ENCODE results near the gene MYRF.

Gene MYRF

DNA sequence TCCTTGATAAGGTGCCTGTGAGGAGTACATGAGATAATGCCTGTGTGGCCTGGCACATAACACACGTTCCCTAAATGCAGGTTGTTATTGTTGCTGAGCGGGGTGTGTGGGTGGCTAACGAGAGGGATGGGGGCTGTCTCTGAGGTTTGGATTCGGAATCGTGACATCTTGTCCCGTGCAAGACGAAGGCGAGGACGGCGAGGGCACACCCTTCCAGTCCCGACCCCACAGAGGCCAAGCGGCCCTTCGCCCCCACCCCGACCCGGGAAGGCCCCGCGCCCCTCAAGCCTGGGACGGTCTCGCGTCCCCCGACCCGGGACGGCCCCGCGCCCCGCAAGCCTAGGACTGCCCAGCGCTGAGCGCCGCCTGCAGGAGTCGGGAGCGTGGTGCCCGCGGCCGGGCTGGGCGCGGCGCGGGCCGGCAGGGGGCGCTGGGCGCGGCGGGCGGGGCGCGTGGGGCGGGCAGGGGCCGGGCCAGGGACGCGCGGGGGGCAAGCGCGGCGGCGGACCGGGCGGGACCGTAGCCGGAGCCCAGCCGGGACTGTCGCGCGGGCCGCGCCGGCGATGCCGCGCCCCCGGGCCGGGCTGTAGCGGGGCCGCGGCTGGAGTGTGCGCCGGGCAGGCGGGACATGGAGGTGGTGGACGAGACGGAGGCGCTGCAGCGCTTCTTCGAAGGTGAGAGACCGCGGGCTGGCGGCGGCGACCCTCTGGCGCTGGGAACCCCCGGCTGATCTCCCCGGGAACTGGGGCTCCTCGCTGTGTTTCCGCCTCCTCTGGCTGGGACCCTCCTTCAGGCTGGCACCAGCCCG lies at the start of gene MYRF:
Gene MYRF (plus strand): TSS at position 520 of the 808 bp plus-strand sequence. CDS start 109 bp downstream, at position 629.
- Histone ChIP-seq H4K20me1 (ENCODE audit: control insufficient read depth, insufficient read depth, low read depth, low read length) (no peaks in the 10 kb centered on the region), H3K9me3 (ENCODE audit: control insufficient read depth, insufficient read depth, low read length) (no peaks in the 10 kb centered on the region), H3K4me2 (ENCODE audit: low read length) (no peak within 1 kb of the TSS), H3K4me3 (ENCODE audit: low read length) (no peak within 1 kb of the TSS), H3F3A (ENCODE audit: control insufficient read depth, insufficient read depth) (no peaks in the 10 kb centered on the region), H3K36me3 (ENCODE audit: control insufficient read depth, low read length) (no peaks in the 10 kb centered on the region), H3K27me3 (ENCODE audit: control insufficient read depth, low read length) (peaks cover 39% of the 10 kb centered on the region), H3K4me1 (ENCODE audit: control insufficient read depth, low read length) (no peaks in the 10 kb centered on the region), H3K27ac (ENCODE audit: low read depth, low read length) (no peak within 1 kb of the TSS), H3K9me2 (replicated peaks; ENCODE audit: control insufficient read depth, low read length) (no peaks in the 10 kb centered on the region), H3K79me2 (ENCODE audit: control insufficient read depth, low read length) (no peaks in the 10 kb centered on the region)
- TF ChIP-seq, protein P1, sequence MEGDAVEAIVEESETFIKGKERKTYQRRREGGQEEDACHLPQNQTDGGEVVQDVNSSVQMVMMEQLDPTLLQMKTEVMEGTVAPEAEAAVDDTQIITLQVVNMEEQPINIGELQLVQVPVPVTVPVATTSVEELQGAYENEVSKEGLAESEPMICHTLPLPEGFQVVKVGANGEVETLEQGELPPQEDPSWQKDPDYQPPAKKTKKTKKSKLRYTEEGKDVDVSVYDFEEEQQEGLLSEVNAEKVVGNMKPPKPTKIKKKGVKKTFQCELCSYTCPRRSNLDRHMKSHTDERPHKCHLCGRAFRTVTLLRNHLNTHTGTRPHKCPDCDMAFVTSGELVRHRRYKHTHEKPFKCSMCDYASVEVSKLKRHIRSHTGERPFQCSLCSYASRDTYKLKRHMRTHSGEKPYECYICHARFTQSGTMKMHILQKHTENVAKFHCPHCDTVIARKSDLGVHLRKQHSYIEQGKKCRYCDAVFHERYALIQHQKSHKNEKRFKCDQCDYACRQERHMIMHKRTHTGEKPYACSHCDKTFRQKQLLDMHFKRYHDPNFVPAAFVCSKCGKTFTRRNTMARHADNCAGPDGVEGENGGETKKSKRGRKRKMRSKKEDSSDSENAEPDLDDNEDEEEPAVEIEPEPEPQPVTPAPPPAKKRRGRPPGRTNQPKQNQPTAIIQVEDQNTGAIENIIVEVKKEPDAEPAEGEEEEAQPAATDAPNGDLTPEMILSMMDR (IDR thresholded peaks at IDR 0.05; ENCODE audit: low read depth, low read length, poor library complexity, severe bottlenecking), result peak; percentile 53
- TF ChIP-seq EZH2phosphoT487 (IDR thresholded peaks at IDR 0.05; ENCODE audit: borderline replicate concordance, low read length), result no peak

DNA sequence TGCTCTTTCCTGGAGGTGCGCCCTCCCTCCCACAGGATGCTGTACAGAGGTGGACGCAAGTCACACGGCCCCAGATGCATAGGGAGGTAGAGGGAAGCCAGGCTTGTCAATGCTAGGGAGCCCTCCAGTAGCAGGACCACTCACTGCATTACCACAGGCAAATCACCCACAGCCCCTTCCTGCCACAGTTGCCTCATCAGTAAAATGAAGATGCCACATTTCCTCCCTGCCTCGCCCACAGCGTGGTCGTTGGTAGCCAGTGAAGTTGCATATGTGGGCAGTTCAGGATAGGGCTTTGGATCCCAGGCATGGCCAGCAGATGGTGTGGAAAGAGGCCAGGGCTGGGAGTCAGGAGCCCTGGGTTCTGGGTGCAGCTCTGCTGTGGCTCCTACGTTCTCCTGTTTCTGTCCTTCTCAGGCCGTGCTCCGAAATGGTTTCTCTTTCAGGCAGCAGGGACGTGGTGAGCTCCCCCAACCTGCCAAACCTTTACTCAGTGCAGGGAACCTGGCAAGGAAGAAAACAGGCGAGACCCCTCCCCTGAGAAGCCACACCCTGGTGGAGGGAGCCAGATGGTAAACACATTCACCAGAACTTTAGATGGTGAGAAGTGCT lies 49.6 kb upstream of the MYRF start:
- H3K9me3 ChIP-seq (ENCODE audit: control insufficient read depth, insufficient read depth, low read length), result no peaks in the 10 kb centered on the region
- H3K36me3 ChIP-seq (ENCODE audit: control insufficient read depth, low read length), result no peaks in the 10 kb centered on the region
- H3F3A ChIP-seq (ENCODE audit: control insufficient read depth, insufficient read depth), result no peaks in the 10 kb centered on the region
- no peaks in the 10 kb centered on the region for H3K27me3 ChIP-seq (ENCODE audit: control insufficient read depth, low read length)
- no peak overlapping the region for H3K27ac ChIP-seq (ENCODE audit: low read depth, low read length)
- H3K79me2 ChIP-seq (ENCODE audit: control insufficient read depth, low read length), result no peaks in the 10 kb centered on the region
- no peak overlapping the region for H3K4me3 ChIP-seq (ENCODE audit: low read length)
- H4K20me1 ChIP-seq (ENCODE audit: control insufficient read depth, insufficient read depth, low read depth, low read length), result no peaks in the 10 kb centered on the region
- H3K4me1 ChIP-seq (ENCODE audit: control insufficient read depth, low read length), result no peaks in the 10 kb centered on the region
- no peaks in the 10 kb centered on the region for H3K9me2 ChIP-seq (replicated peaks; ENCODE audit: control insufficient read depth, low read length)
- H3K4me2 ChIP-seq (ENCODE audit: low read length), result no peak overlapping the region
- TF ChIP-seq, protein P1 (IDR thresholded peaks at IDR 0.05; ENCODE audit: low read depth, low read length, poor library complexity, severe bottlenecking), result no peak
- no peak for TF ChIP-seq EZH2phosphoT487 (IDR thresholded peaks at IDR 0.05; ENCODE audit: borderline replicate concordance, low read length)

DNA sequence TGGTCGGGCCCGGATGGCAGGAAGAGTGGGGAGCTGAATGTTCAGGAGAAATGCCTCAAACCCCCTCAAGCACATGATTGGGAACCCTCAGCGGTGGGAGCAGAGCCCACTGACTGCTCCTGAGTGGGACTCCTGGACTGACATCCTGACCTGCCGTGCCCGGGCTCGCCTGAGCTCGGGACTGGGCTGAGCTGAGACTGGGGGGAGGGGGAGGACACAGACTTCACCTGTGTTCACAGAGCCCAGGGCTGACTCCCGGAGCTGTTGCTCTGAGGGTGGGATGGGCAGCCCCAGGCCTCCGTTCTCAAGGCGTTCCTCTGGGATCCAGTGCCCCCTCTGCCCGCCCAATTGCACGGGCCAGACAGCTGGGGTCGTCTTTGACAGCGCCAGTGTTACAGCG lies 47.6 kb upstream of the MYRF start:
- TF ChIP-seq EZH2phosphoT487 (IDR thresholded peaks at IDR 0.05; ENCODE audit: borderline replicate concordance, low read length), result no peak
- TF ChIP-seq, protein P1 (IDR thresholded peaks at IDR 0.05; ENCODE audit: low read depth, low read length, poor library complexity, severe bottlenecking), result no peak
- H3K36me3 ChIP-seq (ENCODE audit: control insufficient read depth, low read length), result no peaks in the 10 kb centered on the region
- H3K9me3 ChIP-seq (ENCODE audit: control insufficient read depth, insufficient read depth, low read length), result no peaks in the 10 kb centered on the region
- no peaks in the 10 kb centered on the region for H3K9me2 ChIP-seq (replicated peaks; ENCODE audit: control insufficient read depth, low read length)
- no peaks in the 10 kb centered on the region for H3K4me1 ChIP-seq (ENCODE audit: control insufficient read depth, low read length)
- no peak overlapping the region for H3K4me3 ChIP-seq (ENCODE audit: low read length)
- H3F3A ChIP-seq (ENCODE audit: control insufficient read depth, insufficient read depth), result no peaks in the 10 kb centered on the region
- H3K27me3 ChIP-seq (ENCODE audit: control insufficient read depth, low read length), result no peaks in the 10 kb centered on the region
- H3K27ac ChIP-seq (ENCODE audit: low read depth, low read length), result no peak overlapping the region
- no peaks in the 10 kb centered on the region for H3K79me2 ChIP-seq (ENCODE audit: control insufficient read depth, low read length)
- H4K20me1 ChIP-seq (ENCODE audit: control insufficient read depth, insufficient read depth, low read depth, low read length), result no peaks in the 10 kb centered on the region
- no peak overlapping the region for H3K4me2 ChIP-seq (ENCODE audit: low read length)
